Measurements from ENCODE around the gene B3GNT5. TPM values are rescaled to one million over a fixed set of nuclear protein-coding genes. Genes with fewer than 3 reads are reported as not detected.
A peak's percentile ranks its signal among the peaks of the same experiment; 100 is the strongest.

Gene B3GNT5
- total and polyA plus RNA-seq, 2 donors (not counting 1 experiment from before 2014, with no cell fraction given), result 0.07 to 0.37 TPM

DNA sequence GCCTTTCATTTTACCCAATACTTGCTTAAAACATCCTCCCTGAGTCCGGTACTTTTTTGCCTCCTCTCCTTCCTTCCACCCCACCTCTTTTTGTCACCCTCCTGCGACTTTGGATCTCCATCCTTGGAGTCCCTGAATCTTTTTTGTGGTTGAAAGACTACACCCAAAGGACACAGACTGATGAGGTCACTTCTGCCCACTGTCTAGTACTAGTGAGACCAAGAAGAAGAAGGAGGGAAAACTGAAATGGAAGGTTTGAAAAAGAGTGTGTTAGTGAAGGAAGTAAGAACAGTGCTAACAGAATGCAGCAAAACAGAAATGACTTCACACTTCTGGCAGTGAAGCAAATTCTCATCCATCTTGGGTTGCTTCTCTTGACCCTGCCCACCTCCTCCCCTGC, 6.6 kb downstream of the B3GNT5 start:
- Histone ChIP-seq H3K9ac (ENCODE audit: low read length) (no peak overlapping the region), H3K4me1 (ENCODE audit: control insufficient read depth in 2 of 2, insufficient read depth in 2 of 2, low read length in 2 of 2) (peaks cover 17 to 23% of the 10 kb centered on the region in 2 donors), H3K4me2 (replicated peaks; ENCODE audit: low read depth, low read length, poor library complexity, severe bottlenecking) (peak overlapping the region; percentile 51), H2AFZ (ENCODE audit: insufficient read depth, low read depth, low read length, poor library complexity, severe bottlenecking) (no peak overlapping the region), H4K20me1 (ENCODE audit: control insufficient read depth, insufficient read depth, low read length, poor library complexity, severe bottlenecking) (no peaks in the 10 kb centered on the region), H3K79me2 (ENCODE audit: control insufficient read depth, insufficient read depth, low read length) (no peaks in the 10 kb centered on the region), H3K27me3 (replicated peaks in 1 of 4; ENCODE audit: control extremely low read depth in 1 of 4, control insufficient read depth in 3 of 4, insufficient read depth in 4 of 4, low read length in 3 of 4) (peaks cover 0 to 22% (median 15%) of the 10 kb centered on the region in 4 experiments), H3K27ac (ENCODE audit: low read length in 2 of 2) (no peak overlapping the region), H3K36me3 (replicated peaks in 1 of 2; ENCODE audit: control extremely low read depth in 1 of 2, control insufficient read depth in 1 of 2, extremely low read depth in 1 of 2, insufficient read depth in 2 of 2, low read length in 1 of 2) (no peaks in the 10 kb centered on the region), H3K9me3 (ENCODE audit: control extremely low read depth in 1 of 3, control insufficient read depth in 2 of 3, insufficient read depth in 1 of 3, low read length in 2 of 3) (peaks cover 0 to 3% (median 0%) of the 10 kb centered on the region in 3 donors), H3K4me3 (ENCODE audit: control extremely low read depth in 1 of 5, extremely low read depth in 1 of 5, insufficient read depth in 1 of 5, low read depth in 2 of 5, low read length in 4 of 5) (peak overlapping the region in 1 of 5 experiments; percentile 7)
- CTCF ChIA-PET, result interaction anchor here (0.6 to 1.6 kb wide), 3 partner anchors 26 to 125 kb away, joined by 3 to 6 read pairs (median 3); no protein-coding TSS in a partner anchor
- WGBS (ENCODE audit: insufficient coverage), result 80% methylated on average over 2 of the region's 2 CpGs
- DNase-seq, result no peak
- intact Hi-C loops (cut with micrococcal nuclease), result loop anchor here (2.0 to 10.0 kb wide), 2 partner anchors 27 to 135 kb away; no protein-coding TSS in a partner anchor
- peaks cover 31% of the 10 kb centered on the region for H3K27me3 Mint-ChIP-seq
- no peaks in the 10 kb centered on the region for H3K9me3 Mint-ChIP-seq (ENCODE audit: insufficient read depth)
- H3K27ac Mint-ChIP-seq, result peak overlapping the region; percentile 59
- no peak for ATAC-seq (ENCODE audit: low read depth)
- TF ChIP-seq, protein P1, sequence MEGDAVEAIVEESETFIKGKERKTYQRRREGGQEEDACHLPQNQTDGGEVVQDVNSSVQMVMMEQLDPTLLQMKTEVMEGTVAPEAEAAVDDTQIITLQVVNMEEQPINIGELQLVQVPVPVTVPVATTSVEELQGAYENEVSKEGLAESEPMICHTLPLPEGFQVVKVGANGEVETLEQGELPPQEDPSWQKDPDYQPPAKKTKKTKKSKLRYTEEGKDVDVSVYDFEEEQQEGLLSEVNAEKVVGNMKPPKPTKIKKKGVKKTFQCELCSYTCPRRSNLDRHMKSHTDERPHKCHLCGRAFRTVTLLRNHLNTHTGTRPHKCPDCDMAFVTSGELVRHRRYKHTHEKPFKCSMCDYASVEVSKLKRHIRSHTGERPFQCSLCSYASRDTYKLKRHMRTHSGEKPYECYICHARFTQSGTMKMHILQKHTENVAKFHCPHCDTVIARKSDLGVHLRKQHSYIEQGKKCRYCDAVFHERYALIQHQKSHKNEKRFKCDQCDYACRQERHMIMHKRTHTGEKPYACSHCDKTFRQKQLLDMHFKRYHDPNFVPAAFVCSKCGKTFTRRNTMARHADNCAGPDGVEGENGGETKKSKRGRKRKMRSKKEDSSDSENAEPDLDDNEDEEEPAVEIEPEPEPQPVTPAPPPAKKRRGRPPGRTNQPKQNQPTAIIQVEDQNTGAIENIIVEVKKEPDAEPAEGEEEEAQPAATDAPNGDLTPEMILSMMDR (IDR thresholded peaks at IDR 0.05), result no peak
- TF ChIP-seq EZH2 (IDR thresholded peaks at IDR 0.05; ENCODE audit: borderline replicate concordance, insufficient read depth, low read depth, low read length, poor library complexity, severe bottlenecking), result no peak
- POLR2A ChIA-PET, result no interaction called here
- H3K4me3 Mint-ChIP-seq, result peak overlapping the region; percentile 44
- H3K4me1 Mint-ChIP-seq, result peaks cover 23% of the 10 kb centered on the region

DNA sequence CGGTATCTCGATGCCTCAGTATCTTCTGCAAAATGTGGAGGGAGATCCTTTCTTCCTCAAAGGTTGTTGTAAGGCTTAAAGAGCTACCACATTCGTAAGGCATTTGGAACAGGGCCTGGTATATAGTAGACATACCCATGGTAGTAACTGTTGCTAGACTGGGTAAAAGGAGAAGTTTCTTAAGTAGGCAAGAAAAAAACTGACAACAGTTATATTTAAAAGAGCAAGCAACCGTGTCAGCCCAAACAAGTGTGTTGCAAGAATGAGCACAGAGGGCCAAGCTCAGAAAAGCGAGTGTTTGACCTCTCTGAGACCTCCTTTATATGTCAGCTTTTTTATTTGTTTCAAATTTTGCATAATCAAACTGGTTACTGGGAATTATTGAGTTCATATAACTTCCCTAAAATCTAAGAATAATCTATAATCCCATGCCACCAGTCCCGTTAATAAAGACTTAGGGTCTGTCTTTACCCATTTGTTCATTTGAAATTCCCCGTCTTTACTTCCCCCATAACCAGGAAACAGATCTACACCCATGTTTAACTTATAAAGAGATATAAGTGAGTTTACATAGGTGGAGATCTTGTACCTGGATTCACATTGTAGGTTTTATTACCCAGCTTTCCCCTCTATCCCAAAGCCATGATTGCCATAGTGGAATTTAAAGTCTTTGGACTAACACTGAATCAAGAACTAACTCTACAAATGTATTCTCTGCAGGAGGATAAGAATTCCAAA, 7.3 kb downstream of the B3GNT5 start:
- H3K9me3 Mint-ChIP-seq (ENCODE audit: insufficient read depth), result no peaks in the 10 kb centered on the region
- peaks cover 19% of the 10 kb centered on the region for H3K4me1 Mint-ChIP-seq
- peak overlapping the region in 1 of 5 experiments; percentile 7 for H3K4me3 ChIP-seq (ENCODE audit: control extremely low read depth in 1 of 5, extremely low read depth in 1 of 5, insufficient read depth in 1 of 5, low read depth in 2 of 5, low read length in 4 of 5)
- peaks cover 0 to under 1% (median 0%) of the 10 kb centered on the region in 3 donors for H3K9me3 ChIP-seq (ENCODE audit: control extremely low read depth in 1 of 3, control insufficient read depth in 2 of 3, insufficient read depth in 1 of 3, low read length in 2 of 3)
- WGBS (ENCODE audit: insufficient coverage), result 0% methylated on average over 2 of the region's 7 CpGs
- DNase-seq (peak; percentile 54), ATAC-seq (ENCODE audit: low read depth) (peak; percentile 85)
- no peaks in the 10 kb centered on the region for H3K36me3 ChIP-seq (replicated peaks in 1 of 2; ENCODE audit: control extremely low read depth in 1 of 2, control insufficient read depth in 1 of 2, extremely low read depth in 1 of 2, insufficient read depth in 2 of 2, low read length in 1 of 2)
- ChIA-PET POLR2A (no interaction called here), CTCF (interaction anchor here (0.6 to 1.6 kb wide), 3 partner anchors 25 to 125 kb away, joined by 3 to 6 read pairs (median 3); no protein-coding TSS in a partner anchor)
- H3K4me3 Mint-ChIP-seq, result peak overlapping the region; percentile 52
- intact Hi-C loops (cut with micrococcal nuclease), result loop anchor here (2.0 kb wide), 1 partner anchor 26 kb away; no protein-coding TSS in a partner anchor
- no peaks in the 10 kb centered on the region for H3K79me2 ChIP-seq (ENCODE audit: control insufficient read depth, insufficient read depth, low read length)
- no peak overlapping the region for H3K27ac ChIP-seq (ENCODE audit: low read length in 2 of 2)
- peaks cover 0 to 16% (median 8%) of the 10 kb centered on the region in 4 experiments for H3K27me3 ChIP-seq (replicated peaks in 1 of 4; ENCODE audit: control extremely low read depth in 1 of 4, control insufficient read depth in 3 of 4, insufficient read depth in 4 of 4, low read length in 3 of 4)
- TF ChIP-seq, protein P1 (IDR thresholded peaks at IDR 0.05), result no peak
- no peak for TF ChIP-seq EZH2 (IDR thresholded peaks at IDR 0.05; ENCODE audit: borderline replicate concordance, insufficient read depth, low read depth, low read length, poor library complexity, severe bottlenecking)
- no peak overlapping the region for H3K9ac ChIP-seq (ENCODE audit: low read length)
- H2AFZ ChIP-seq (ENCODE audit: insufficient read depth, low read depth, low read length, poor library complexity, severe bottlenecking), result no peak overlapping the region
- peak overlapping the region; percentile 51 for H3K4me2 ChIP-seq (replicated peaks; ENCODE audit: low read depth, low read length, poor library complexity, severe bottlenecking)
- peak overlapping the region; percentile 59 for H3K27ac Mint-ChIP-seq
- peaks cover 24% of the 10 kb centered on the region for H3K27me3 Mint-ChIP-seq
- H4K20me1 ChIP-seq (ENCODE audit: control insufficient read depth, insufficient read depth, low read length, poor library complexity, severe bottlenecking), result no peaks in the 10 kb centered on the region
- peaks cover 15 to 18% of the 10 kb centered on the region in 2 donors for H3K4me1 ChIP-seq (ENCODE audit: control insufficient read depth in 2 of 2, insufficient read depth in 2 of 2, low read length in 2 of 2)

Measured in B cell (primary cell).